ENCODE results near the gene LONP2.

DNA sequence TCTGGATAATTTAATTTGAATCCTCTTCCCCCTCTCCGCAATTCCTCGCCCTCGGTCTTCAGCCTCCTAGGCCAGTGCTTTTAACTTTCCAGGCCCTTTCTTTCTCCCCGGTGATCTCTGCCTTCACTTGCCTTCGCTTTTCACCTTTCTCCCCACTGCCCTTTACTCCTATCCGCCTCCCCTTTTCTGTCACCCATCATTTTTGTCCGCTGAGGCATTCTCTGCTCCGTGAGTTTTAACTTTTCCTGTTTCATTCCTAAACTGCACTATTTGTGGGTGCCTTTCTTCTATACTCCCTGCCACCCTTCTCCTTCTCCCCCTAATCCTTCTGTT is 729 bp downstream of the LONP2 start:
- TF ChIP-seq, protein P1, sequence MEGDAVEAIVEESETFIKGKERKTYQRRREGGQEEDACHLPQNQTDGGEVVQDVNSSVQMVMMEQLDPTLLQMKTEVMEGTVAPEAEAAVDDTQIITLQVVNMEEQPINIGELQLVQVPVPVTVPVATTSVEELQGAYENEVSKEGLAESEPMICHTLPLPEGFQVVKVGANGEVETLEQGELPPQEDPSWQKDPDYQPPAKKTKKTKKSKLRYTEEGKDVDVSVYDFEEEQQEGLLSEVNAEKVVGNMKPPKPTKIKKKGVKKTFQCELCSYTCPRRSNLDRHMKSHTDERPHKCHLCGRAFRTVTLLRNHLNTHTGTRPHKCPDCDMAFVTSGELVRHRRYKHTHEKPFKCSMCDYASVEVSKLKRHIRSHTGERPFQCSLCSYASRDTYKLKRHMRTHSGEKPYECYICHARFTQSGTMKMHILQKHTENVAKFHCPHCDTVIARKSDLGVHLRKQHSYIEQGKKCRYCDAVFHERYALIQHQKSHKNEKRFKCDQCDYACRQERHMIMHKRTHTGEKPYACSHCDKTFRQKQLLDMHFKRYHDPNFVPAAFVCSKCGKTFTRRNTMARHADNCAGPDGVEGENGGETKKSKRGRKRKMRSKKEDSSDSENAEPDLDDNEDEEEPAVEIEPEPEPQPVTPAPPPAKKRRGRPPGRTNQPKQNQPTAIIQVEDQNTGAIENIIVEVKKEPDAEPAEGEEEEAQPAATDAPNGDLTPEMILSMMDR (IDR thresholded peaks at IDR 0.05) = no peak
- TF ChIP-seq POLR2A (IDR thresholded peaks at IDR 0.05) = no peak
